AG04449 (cell line): ENCODE data around the gene LPCAT1.
"Not testable (repeated sequence)": the region's sequence is repeated elsewhere in the genome, so short reads cannot be mapped to it uniquely, and the experiment has no call there.

ENCODE experiments used
- CTCF ChIA-PET: fragments of 350-600 bp; formaldehyde crosslinking; extraction: SDS; loops from one replicate; lab custom pipeline; 2021; ENCODE audit warnings: antibody characterized with exemption; lab: Yijun Ruan, JAX
- POLR2A ChIA-PET: fragments of 400-600, 350-600 bp; formaldehyde crosslinking; extraction: SDS; loops from one replicate; lab custom pipeline; 2020; ENCODE audit warnings: antibody characterized with exemption, inconsistent platforms; lab: Yijun Ruan, JAX
- DNase-seq: peaks from one replicate; pipeline ENCODE4 v3.0.0-alpha.2; 2010; ENCODE audit warnings: low read depth, low spot score
- H3K4me3 ChIP-seq: 2 replicates; pipeline ENCODE4 v1.5.1; 2011; ENCODE audit warnings: low read depth, mild to moderate bottlenecking, control low read depth, low read length
- TF ChIP-seq, protein P1 (sequence below): IDR thresholded peaks from one replicate; pipeline ENCODE4 v1.5.1; 2011; ENCODE audit warnings: mild to moderate bottlenecking, moderate library complexity, low read length, control low read depth, inconsistent platforms; ENCODE audit not compliant: insufficient read depth; ENCODE audit errors: missing control alignments

Gene LPCAT1

DNA sequence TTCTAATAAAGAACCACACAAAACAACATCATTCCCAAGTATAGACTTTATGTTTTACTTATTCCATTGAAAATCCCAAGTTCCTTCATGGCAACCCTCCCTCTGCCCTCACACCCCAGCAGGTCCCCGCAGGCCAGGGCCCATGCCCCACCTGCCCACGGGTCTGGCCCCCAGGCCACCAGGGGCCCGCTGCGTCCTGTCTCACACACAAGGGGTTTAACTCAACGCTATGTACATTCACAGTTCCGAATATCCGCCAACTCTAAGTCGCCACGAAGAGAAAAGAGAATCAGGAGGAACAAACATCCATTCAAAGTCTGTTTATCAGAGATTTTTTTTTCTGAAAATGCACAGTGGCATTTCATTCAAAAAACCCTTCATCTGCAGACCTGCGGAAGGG, 62.4 kb downstream of the LPCAT1 start:
- ChIA-PET POLR2A (no interaction called here), CTCF (no interaction called here)
- TF ChIP-seq, protein P1, sequence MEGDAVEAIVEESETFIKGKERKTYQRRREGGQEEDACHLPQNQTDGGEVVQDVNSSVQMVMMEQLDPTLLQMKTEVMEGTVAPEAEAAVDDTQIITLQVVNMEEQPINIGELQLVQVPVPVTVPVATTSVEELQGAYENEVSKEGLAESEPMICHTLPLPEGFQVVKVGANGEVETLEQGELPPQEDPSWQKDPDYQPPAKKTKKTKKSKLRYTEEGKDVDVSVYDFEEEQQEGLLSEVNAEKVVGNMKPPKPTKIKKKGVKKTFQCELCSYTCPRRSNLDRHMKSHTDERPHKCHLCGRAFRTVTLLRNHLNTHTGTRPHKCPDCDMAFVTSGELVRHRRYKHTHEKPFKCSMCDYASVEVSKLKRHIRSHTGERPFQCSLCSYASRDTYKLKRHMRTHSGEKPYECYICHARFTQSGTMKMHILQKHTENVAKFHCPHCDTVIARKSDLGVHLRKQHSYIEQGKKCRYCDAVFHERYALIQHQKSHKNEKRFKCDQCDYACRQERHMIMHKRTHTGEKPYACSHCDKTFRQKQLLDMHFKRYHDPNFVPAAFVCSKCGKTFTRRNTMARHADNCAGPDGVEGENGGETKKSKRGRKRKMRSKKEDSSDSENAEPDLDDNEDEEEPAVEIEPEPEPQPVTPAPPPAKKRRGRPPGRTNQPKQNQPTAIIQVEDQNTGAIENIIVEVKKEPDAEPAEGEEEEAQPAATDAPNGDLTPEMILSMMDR: no peak
- no peak for DNase-seq
- H3K4me3 ChIP-seq: no peak overlapping the region

DNA sequence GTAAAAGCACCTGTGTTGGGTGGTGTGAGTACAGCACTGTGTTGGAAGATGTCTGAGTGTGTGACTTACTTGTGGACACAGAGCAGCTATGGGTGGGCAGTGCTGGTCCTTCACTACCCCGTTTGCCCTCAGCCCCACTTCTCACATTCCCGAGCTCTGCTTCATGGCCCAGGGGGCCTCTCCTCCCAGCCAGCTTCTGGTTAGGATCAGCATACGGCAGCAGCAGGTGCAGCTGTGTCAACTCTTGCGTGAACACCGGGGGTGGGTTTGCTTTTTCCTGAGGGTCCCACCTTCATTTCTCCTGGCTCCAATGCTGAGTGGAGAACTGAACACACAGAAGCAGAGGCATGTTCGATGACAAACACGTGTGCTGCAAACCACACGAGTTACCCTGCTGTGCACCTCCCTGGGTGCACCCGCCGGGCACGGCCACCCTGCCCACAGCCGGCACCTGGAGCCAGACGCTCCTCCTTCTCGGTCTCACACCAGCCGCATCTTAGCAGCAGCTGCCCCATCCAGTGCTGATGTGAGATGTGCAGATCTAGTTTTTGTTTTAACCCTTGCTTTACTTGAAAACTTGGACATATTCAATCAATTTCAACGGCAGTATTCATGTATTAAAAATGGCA, 63.6 kb downstream of the LPCAT1 start:
- no peak overlapping the region for H3K4me3 ChIP-seq
- CTCF ChIA-PET: no interaction called here
- TF ChIP-seq, protein P1: no peak
- POLR2A ChIA-PET: no interaction called here
- no peak for DNase-seq

DNA sequence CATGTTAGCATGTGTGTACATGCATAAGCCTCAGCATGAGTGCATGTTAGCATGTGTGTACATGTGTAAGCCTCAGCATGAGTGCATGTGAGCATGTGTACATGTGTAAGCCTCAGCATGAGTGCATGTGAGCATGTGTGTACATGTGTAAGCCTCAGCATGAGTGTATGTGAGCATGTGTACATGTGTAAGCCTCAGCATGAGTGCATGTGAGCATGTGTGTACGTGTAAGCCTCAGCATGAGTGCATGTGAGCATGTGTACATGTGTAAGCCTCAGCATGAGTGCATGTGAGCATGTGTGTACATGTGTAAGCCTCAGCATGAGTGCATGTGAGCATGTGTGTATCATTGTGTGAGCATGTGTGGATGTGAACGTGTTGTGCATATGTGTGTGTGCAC, 64.3 kb downstream of the LPCAT1 start:
- CTCF ChIA-PET, DNase-seq, H3K4me3 ChIP-seq, POLR2A ChIA-PET: not testable (repeated sequence)

DNA sequence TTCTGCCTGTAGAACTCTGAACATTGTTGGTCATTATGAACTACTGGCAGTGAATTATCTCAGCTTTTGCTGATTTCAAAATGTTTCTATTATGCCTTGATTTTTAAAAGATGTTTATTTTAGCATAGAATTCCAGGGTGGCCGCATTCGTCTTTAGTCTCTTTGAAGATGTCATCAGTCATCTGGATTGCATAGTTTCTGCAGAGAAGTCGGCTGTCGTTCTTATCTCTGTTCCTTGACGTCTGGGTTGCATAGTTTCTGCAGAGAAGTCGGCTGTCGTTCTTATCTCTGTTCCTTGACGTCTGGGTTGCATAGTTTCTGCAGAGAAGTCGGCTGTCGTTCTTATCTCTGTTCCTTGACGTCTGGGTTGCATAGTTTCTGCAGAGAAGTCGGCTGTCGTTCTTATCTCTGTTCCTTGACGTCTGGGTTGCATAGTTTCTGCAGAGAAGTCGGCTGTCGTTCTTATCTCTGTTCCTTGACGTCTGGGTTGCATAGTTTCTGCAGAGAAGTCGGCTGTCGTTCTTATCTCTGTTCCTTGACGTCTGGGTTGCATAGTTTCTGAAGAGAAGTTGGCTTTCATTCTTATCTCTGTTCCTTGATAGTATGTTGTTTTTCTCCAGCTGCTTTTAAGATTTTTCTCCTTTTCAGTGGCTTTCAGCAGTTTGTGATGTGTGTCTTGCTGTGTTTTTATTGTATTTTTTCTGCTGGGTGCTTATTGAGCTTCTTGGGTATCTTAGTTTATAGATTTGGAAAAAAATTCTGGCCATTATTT, 67.5 kb downstream of the LPCAT1 start:
- DNase-seq, H3K4me3 ChIP-seq, POLR2A ChIA-PET: not testable (repeated sequence)
- CTCF ChIA-PET: interaction anchor here (1.7 kb wide), 1 partner anchor 24 kb away, joined by 6 read pairs; no protein-coding TSS in a partner anchor

DNA sequence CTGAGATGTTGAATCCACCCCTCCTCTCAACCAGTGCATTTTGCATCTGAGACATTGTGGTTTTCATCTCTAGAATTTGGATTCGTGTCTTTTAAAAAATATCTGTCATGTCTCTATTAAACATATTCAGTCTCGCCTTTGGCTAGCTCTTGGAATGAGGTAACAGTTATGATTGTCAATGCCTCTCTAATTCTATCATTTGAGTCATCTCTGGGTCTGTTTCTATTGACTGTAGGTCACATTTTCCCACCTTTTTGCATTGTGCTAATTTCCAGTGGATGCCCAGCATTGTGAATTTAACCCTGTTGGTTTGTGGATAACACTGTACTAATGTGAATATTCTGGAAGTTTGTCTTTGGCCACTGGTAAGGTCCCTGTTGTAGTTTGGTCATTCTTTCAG, 70.1 kb downstream of the LPCAT1 start:
- TF ChIP-seq, protein P1: no peak
- POLR2A ChIA-PET: no interaction called here
- DNase-seq: no peak
- no peak overlapping the region for H3K4me3 ChIP-seq
- CTCF ChIA-PET: no interaction called here

DNA sequence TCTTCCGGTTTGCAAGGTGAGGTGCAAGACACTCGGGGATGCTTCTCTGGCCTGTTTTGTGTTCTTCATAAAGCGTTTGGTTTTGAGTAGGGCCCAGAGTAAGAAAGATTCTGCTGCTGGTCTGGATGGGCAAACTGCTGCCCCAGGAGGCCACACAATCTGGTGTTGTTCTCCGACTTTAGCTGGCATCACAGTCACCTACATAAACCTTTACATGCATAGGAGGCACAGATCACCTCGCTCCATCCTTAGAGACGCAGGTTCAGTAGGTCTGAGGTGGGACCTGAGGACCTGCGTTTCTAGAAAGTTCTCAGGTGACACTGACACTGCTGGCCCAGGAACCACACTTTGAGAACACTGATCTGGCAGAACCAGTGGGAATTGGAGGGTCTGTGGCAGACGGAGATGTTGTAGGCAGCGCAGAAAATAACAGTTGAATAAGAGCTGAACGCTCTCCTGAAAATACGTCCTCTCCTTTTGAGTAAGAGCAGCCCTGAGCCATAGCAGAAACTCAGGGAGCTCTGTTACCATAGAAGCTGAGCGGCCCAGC, 74.6 kb downstream of the LPCAT1 start:
- ChIA-PET POLR2A (no interaction called here), CTCF (no interaction called here)
- no peak for DNase-seq
- TF ChIP-seq, protein P1: no peak
- no peak overlapping the region for H3K4me3 ChIP-seq

DNA sequence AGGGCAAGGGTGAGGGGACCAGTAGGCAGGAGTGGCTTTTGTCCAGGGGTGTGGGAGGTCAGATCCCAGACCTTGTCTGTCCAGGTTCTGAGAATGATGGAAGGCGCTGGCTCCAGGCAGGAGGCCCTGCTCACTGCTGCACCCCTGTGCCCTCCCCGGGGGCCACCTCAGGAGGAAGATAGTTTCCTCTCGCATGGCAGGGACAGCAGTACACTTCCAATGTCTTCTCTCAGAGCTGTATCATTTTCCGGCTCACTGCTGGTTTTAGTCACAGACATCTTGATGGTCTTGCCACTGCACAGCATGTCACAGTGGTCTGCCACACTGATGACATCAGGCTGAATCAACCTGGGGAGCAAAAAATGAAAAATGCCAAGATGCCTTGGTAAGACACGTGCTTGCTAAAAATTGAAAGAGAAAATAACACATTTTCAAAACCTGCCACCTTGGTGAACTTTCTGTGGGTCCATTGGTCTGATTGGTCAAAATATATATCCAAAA, 75.2 kb downstream of the LPCAT1 start:
- TF ChIP-seq, protein P1: no peak
- ChIA-PET CTCF (no interaction called here), POLR2A (no interaction called here)
- H3K4me3 ChIP-seq: no peak overlapping the region
- no peak for DNase-seq
